H1 (cell line): ENCODE measurements around the gene KIF21A. TPM values are rescaled to one million over a fixed set of nuclear protein-coding genes. Genes with fewer than 3 reads are reported as not detected.

Experiments used
- CTCF ChIA-PET: fragments of 300-600 bp; sonication (Branson Sonifier 250); formaldehyde crosslinking; loops from one replicate; lab custom pipeline; 2021; ENCODE audit not compliant: partially characterized antibody; lab: Charles Lee
- POLR2A ChIA-PET: fragments of 300-600 bp; sonication (Branson Sonifier 250); formaldehyde crosslinking; loops from one replicate; lab custom pipeline; 2021; ENCODE audit warnings: inconsistent platforms; ENCODE audit not compliant: partially characterized antibody; lab: Charles Lee
- DNase-seq, 2 experiments: peaks; one replicate each; pipeline versions ENCODE4 v3.0.0 to v3.0.0-alpha.2; 2010 to 2022; ENCODE audit warnings: low spot score in 2 of 2, low read depth in 1 of 2, mixed read lengths in 1 of 2
- FAIRE-seq: peaks from 2 replicates; lab custom pipeline; 2011; peaks lifted over from hg19 to GRCh38; lab: Jason Lieb, UNC
- H2AFZ ChIP-seq: 2 replicates; pipeline ENCODE4 v1.8.1; 2012; ENCODE audit warnings: low read length, inconsistent platforms
- H2AK5ac ChIP-seq: 2 replicates; pipeline ENCODE4 v1.6.1; 2013; ENCODE audit warnings: low read depth, low read length
- H2BK120ac ChIP-seq: replicated peaks from 2 replicates; pipeline ENCODE3; 2013; ENCODE audit warnings: low read depth, low read length, inconsistent platforms
- H2BK12ac ChIP-seq: 2 replicates; pipeline ENCODE4 v1.6.1; 2013; ENCODE audit warnings: low read depth, low read length
- H2BK15ac ChIP-seq: 2 replicates; pipeline ENCODE4 v1.6.1; 2013; ENCODE audit warnings: low read length
- H2BK20ac ChIP-seq: 2 replicates; pipeline ENCODE4 v1.6.1; 2013; ENCODE audit warnings: low read length
- H2BK5ac ChIP-seq: 2 replicates; pipeline ENCODE4 v1.6.1; 2013; ENCODE audit warnings: low read depth, low read length
- H3K14ac ChIP-seq: 2 replicates; pipeline ENCODE4 v1.6.1; 2013; ENCODE audit warnings: inconsistent platforms; ENCODE audit not compliant: insufficient read length
- H3K18ac ChIP-seq: 2 replicates; pipeline ENCODE4 v1.6.1; 2013; ENCODE audit warnings: low read length; ENCODE audit errors: extremely low read depth
- H3K23ac ChIP-seq: 2 replicates; pipeline ENCODE4 v1.6.1; 2013; ENCODE audit warnings: inconsistent platforms; ENCODE audit not compliant: insufficient read length
- H3K23me2 ChIP-seq: 2 replicates; pipeline ENCODE4 v1.6.1; 2013; ENCODE audit warnings: low read depth, low read length
- H3K27ac ChIP-seq: 2 replicates; pipeline ENCODE4 v1.6.1; 2011; ENCODE audit warnings: low read depth, low read length, inconsistent platforms
- H3K27me3 ChIP-seq, 4 experiments: replicated peaks in 1 of 4; 1 replicate in 1 of 4; 2 replicates in 3 of 4; pipeline versions ENCODE4 v1.6.1 to v1.8.1; 2011 to 2013; ENCODE audit warnings: low read length in 3 of 4, mild to moderate bottlenecking in 3 of 4, inconsistent platforms in 2 of 4, mixed read lengths in 2 of 4, moderate library complexity in 1 of 4; ENCODE audit not compliant: control insufficient read depth in 3 of 4, insufficient read depth in 3 of 4; ENCODE audit errors: extremely low read depth in 1 of 4
- H3K36me3 ChIP-seq, 4 experiments: 2 replicates each; pipeline versions ENCODE4 v1.6.1 to v1.8.1; 2011 to 2013; ENCODE audit warnings: mild to moderate bottlenecking in 4 of 4, low read length in 3 of 4, moderate library complexity in 2 of 4, control low read depth in 1 of 4, inconsistent platforms in 1 of 4; ENCODE audit not compliant: insufficient read depth in 4 of 4, control insufficient read depth in 2 of 4
- H3K4ac ChIP-seq: replicated peaks from 2 replicates; pipeline ENCODE3; 2013; ENCODE audit warnings: low read length, low read depth, mixed read lengths, inconsistent platforms; ENCODE audit not compliant: insufficient read length
- H3K4me1 ChIP-seq, 4 experiments: replicated peaks in 1 of 4; 1 replicate in 1 of 4; 2 replicates in 3 of 4; pipeline versions ENCODE4 v1.6.1 to v1.8.1; 2011 to 2013; ENCODE audit warnings: low read length in 3 of 4, inconsistent platforms in 2 of 4, mixed read lengths in 1 of 4; ENCODE audit not compliant: insufficient read depth in 4 of 4, control insufficient read depth in 3 of 4
- H3K4me2 ChIP-seq, 2 experiments: 2 replicates each; pipeline versions ENCODE4 v1.6.1 to v1.8.1; 2011 to 2013; ENCODE audit warnings: low read depth in 2 of 2, low read length in 2 of 2, control low read depth in 1 of 2, inconsistent platforms in 1 of 2, mild to moderate bottlenecking in 1 of 2; ENCODE audit not compliant: insufficient read depth in 1 of 2
- H3K4me3 ChIP-seq, 4 experiments: fragments of 200-600, 300-600 bp in 1 of 4; sonication (generic), shearing (Covaris generic), sonication (Bioruptor Twin) in 1 of 4; 2 replicates each; pipeline versions ENCODE4 v1.5.1 to v1.8.1; 2011 to 2016; ENCODE audit warnings: low read length in 4 of 4, low read depth in 3 of 4, control low read depth in 2 of 4, inconsistent platforms in 2 of 4, mild to moderate bottlenecking in 2 of 4, mixed read lengths in 1 of 4, moderate library complexity in 1 of 4; ENCODE audit not compliant: insufficient read depth in 2 of 4; ENCODE audit errors: extremely low read depth in 1 of 4
- H3K56ac ChIP-seq: replicated peaks from 2 replicates; pipeline ENCODE3; 2013; ENCODE audit warnings: low read depth, mild to moderate bottlenecking, mixed read lengths, low read length, inconsistent platforms; ENCODE audit not compliant: insufficient read length
- H3K79me1 ChIP-seq: 2 replicates; pipeline ENCODE4 v1.6.1; 2013; ENCODE audit warnings: low read depth, low read length, control low read depth
- H3K79me2 ChIP-seq, 2 experiments: 2 replicates each; pipeline versions ENCODE4 v1.6.1 to v1.8.1; 2012 to 2013; ENCODE audit warnings: low read length in 2 of 2, mild to moderate bottlenecking in 2 of 2, inconsistent platforms in 1 of 2; ENCODE audit not compliant: insufficient read depth in 2 of 2, control insufficient read depth in 1 of 2
- H3K9ac ChIP-seq, 4 experiments: replicated peaks in 1 of 4; 1 replicate in 1 of 4; 2 replicates in 3 of 4; pipeline versions ENCODE4 v1.6.1 to v1.8.1; 2011 to 2013; ENCODE audit warnings: low read depth in 3 of 4, low read length in 3 of 4, control low read depth in 2 of 4, mild to moderate bottlenecking in 2 of 4, moderate library complexity in 2 of 4, inconsistent platforms in 1 of 4; ENCODE audit errors: extremely low read depth in 1 of 4
- H3K9me3 ChIP-seq, 2 experiments: 2 replicates each; pipeline versions ENCODE4 v1.6.1 to v1.8.1; 2012 to 2013; ENCODE audit warnings: mild to moderate bottlenecking in 2 of 2, moderate library complexity in 2 of 2, control low read depth in 1 of 2, inconsistent platforms in 1 of 2, low read depth in 1 of 2, low read length in 1 of 2, mixed read lengths in 1 of 2; ENCODE audit not compliant: insufficient read depth in 2 of 2
- H4K20me1 ChIP-seq, 2 experiments: replicated peaks in 1 of 2; 2 replicates each; pipeline versions ENCODE3 to v1.8.1; 2011 to 2013; ENCODE audit warnings: inconsistent platforms in 2 of 2, low read length in 2 of 2, mild to moderate bottlenecking in 1 of 2; ENCODE audit not compliant: insufficient read depth in 2 of 2, control insufficient read depth in 1 of 2
- H4K5ac ChIP-seq: 2 replicates; pipeline ENCODE4 v1.6.1; 2013; ENCODE audit warnings: low read length, low read depth, mixed read lengths, inconsistent platforms; ENCODE audit not compliant: insufficient read length
- H4K8ac ChIP-seq: 2 replicates; pipeline ENCODE4 v1.8.0; 2013; ENCODE audit warnings: mild to moderate bottlenecking, moderate library complexity, low read length, inconsistent platforms; ENCODE audit not compliant: insufficient read depth; ENCODE audit errors: extremely low read depth
- H4K91ac ChIP-seq: replicated peaks from 2 replicates; pipeline ENCODE3; 2013; ENCODE audit warnings: low read length, mixed read lengths, inconsistent platforms; ENCODE audit not compliant: insufficient read length
- BCL11A ChIP-seq, 2 experiments: IDR thresholded peaks; one replicate each; pipeline ENCODE4 v1.6.1; 2011; ENCODE audit warnings: low read depth in 2 of 2, low read length in 2 of 2, mild to moderate bottlenecking in 2 of 2
- CREB1 ChIP-seq: IDR thresholded peaks from 2 replicates; pipeline ENCODE4 v1.6.1; 2012; ENCODE audit warnings: inconsistent platforms
- CTCF ChIP-seq, 3 experiments: IDR thresholded peaks; 1 replicate in 2 of 3; 2 replicates in 1 of 3; pipeline versions ENCODE4 v1.5.1 to v1.6.1; 2011; ENCODE audit warnings: low read length in 3 of 3, mild to moderate bottlenecking in 3 of 3, inconsistent platforms in 2 of 3, low read depth in 1 of 3, moderate library complexity in 1 of 3; ENCODE audit not compliant: insufficient read depth in 1 of 3; ENCODE audit errors: control extremely low read depth in 1 of 3
- E2F6 ChIP-seq: IDR thresholded peaks from 2 replicates; pipeline ENCODE4 v1.6.1; 2012; ENCODE audit warnings: inconsistent platforms
- EGR1 ChIP-seq: IDR thresholded peaks from 2 replicates; pipeline ENCODE4 v1.6.1; 2011; ENCODE audit warnings: low read depth, low read length, borderline replicate concordance
- FOSL1 ChIP-seq: IDR thresholded peaks from 2 replicates; pipeline ENCODE4 v1.6.1; 2011; ENCODE audit warnings: mild to moderate bottlenecking, low read depth, low read length, moderate library complexity; ENCODE audit not compliant: insufficient read depth
- HDAC6 ChIP-seq: IDR thresholded peaks from one replicate; pipeline ENCODE4 v1.7.1; 2012; ENCODE audit warnings: low read depth, mild to moderate bottlenecking, inconsistent platforms, low read length, moderate library complexity
- POLR2AphosphoS5 ChIP-seq: IDR thresholded peaks from 2 replicates; pipeline ENCODE4 v1.6.1; 2011; ENCODE audit warnings: low read depth, low read length
- SAP30 ChIP-seq: fragments of 300-600 bp; sonication (generic); IDR thresholded peaks from 2 replicates; pipeline ENCODE4 v1.7.1; 2012; ENCODE audit warnings: low read length, moderate library complexity, mild to moderate bottlenecking, inconsistent platforms; ENCODE audit not compliant: insufficient read depth, insufficient replicate concordance
- SIX5 ChIP-seq: IDR thresholded peaks from 2 replicates; pipeline ENCODE4 v1.6.1; 2011; ENCODE audit warnings: mild to moderate bottlenecking, low read depth, low read length
- TAF1 ChIP-seq: IDR thresholded peaks from 2 replicates; pipeline ENCODE4 v1.6.1; 2011; ENCODE audit warnings: mild to moderate bottlenecking, low read depth, low read length
- TAF7 ChIP-seq: optimal IDR thresholded peaks from 2 replicates; pipeline ENCODE3; 2011; ENCODE audit warnings: low read depth, mild to moderate bottlenecking, inconsistent platforms, low read length, moderate library complexity, borderline replicate concordance
- WGBS, 2 experiments: shearing (Covaris generic) in 1 of 2; methylation state at CpG; one replicate each; pipeline versions ENCODE4 v1.1.6 to v1.1.7; 2013 to 2015; ENCODE audit warnings: low lambda C conversion rate in 2 of 2, mixed read lengths in 2 of 2, inconsistent platforms in 1 of 2, low coverage in 1 of 2, missing lambda C conversion rate in 1 of 2; ENCODE audit not compliant: insufficient replicate concordance in 2 of 2, insufficient coverage in 1 of 2, insufficient read length in 1 of 2; ENCODE audit errors: extremely low coverage in 1 of 2, missing lambda C conversion rate in 1 of 2; 5-methylcytosine and 5-hydroxymethylcytosine counted together
- polyA plus RNA-seq, 7 experiments: library from polyadenylated mRNA; depleted of rRNA in 3 of 7; stranded (reverse) in 5 of 7; unstranded in 2 of 7; fragments of >200 nt in 5 of 7; fragments of 200-250 nt in 2 of 7; gene quantifications; 1 replicate in 5 of 7; 2 replicates in 1 of 7; 4 replicates in 1 of 7; pipeline versions ENCODE4 v1.2.1 to v1.2.3, GENCODE V29; 2011 to 2013; ENCODE audit warnings: missing spikeins in 2 of 7, mixed read lengths in 2 of 7
- total RNA-seq: library from RNA; stranded (reverse); fragmentation: NEBNext Ultra II Directional; extraction: Animal tissue kit (Norgen Biotek cat#: 25700); gene quantifications from 2 replicates; pipeline ENCODE4 v1.2.1, GENCODE V29; 2021

Gene KIF21A
- total and polyA plus RNA-seq, 2 of the 8 experiments (the other 6 are each of a cell fraction or from before 2014, with no cell fraction given): 10.0 to 26.0 TPM

GRCh38 chr12:39483042-39483441 lies 40.1 kb upstream of the KIF21A start:
- Histone ChIP-seq H3K23me2 (no peaks in the 10 kb centered on the region), H2BK120ac (no peak overlapping the region), H3K4me1 (no peaks in the 10 kb centered on the region), H3K27me3 (no peaks in the 10 kb centered on the region), H3K36me3 (no peaks in the 10 kb centered on the region), H3K4ac (no peak overlapping the region), H3K14ac (no peak overlapping the region), H3K4me2 (no peak overlapping the region), H3K4me3 (no peak overlapping the region), H2BK20ac (no peak overlapping the region), H4K8ac (no peak overlapping the region), H2BK12ac (no peak overlapping the region), H4K20me1 (no peaks in the 10 kb centered on the region), H3K79me2 (no peaks in the 10 kb centered on the region), H3K18ac (no peak overlapping the region), H3K56ac (no peak overlapping the region), H2BK5ac (no peak overlapping the region), H4K5ac (no peak overlapping the region), H2AK5ac (no peak overlapping the region), H2AFZ (no peak overlapping the region), H4K91ac (no peak overlapping the region), H3K9ac (no peak overlapping the region), H3K27ac (no peak overlapping the region), H3K79me1 (no peaks in the 10 kb centered on the region), H2BK15ac (no peak overlapping the region), H3K9me3 (no peaks in the 10 kb centered on the region), H3K23ac (no peak overlapping the region)
- FAIRE-seq: no peak
- DNase-seq: no peak
- WGBS, 2 experiments: 90% methylated on average over 4 of the region's 4 CpGs; no CpG with 5 or more reads in 1 of the 2 experiments
- CTCF ChIA-PET: interaction anchor here (0.7 kb wide), 1 partner anchor 63 kb away, joined by 3 read pairs; no protein-coding TSS in a partner anchor
- POLR2A ChIA-PET: no interaction called here
- TF ChIP-seq EGR1: no peak
- no peak for TF ChIP-seq SIX5
- TF ChIP-seq BCL11A (IDR thresholded peaks at IDR 0.05; ENCODE audit: low read depth in 2 of 2, low read length in 2 of 2): no peak
- no peak for TF ChIP-seq HDAC6
- TF ChIP-seq CREB1: no peak
- no peak for TF ChIP-seq TAF1
- no peak for TF ChIP-seq FOSL1
- no peak for TF ChIP-seq SAP30
- no peak for TF ChIP-seq TAF7
- no peak for TF ChIP-seq POLR2AphosphoS5
- TF ChIP-seq E2F6: no peak
- no peak for TF ChIP-seq CTCF (IDR thresholded peaks at IDR 0.05; ENCODE audit: control extremely low read depth in 1 of 3, insufficient read depth in 1 of 3, low read depth in 1 of 3, low read length in 3 of 3)
